ENCODE results near the gene C9orf43. TPM values are rescaled to one million over a fixed set of nuclear protein-coding genes. Genes with fewer than 3 reads are reported as not detected.

C9orf43 gene
- total RNA-seq, 4 donors from 2014 or later, result 0.21 to 3.3 (median 0.58) TPM; not detected in 1

DNA sequence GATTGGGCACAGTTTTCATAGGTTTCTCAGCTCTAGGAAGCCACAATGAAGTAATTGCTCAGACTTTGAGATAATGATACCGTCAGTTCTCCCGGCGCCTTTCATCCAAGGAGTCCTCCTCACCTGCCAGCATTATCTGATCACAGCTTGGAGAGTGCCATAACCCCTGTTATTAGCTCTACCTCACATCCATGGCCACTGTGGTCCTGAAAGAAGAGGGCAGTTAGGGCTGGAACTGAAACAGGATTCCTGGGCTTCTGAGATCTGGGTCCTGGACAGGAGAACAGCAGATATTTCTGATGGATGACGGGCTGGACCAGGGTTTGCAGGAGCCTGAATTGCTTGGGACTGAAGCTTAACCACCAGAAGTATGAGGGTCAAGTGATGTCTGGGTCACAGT, 66.5 kb downstream of the C9orf43 start:
- no peak for DNase-seq
- no peak for TF ChIP-seq POLR2A (IDR thresholded peaks at IDR 0.05)
- TF ChIP-seq, protein P1, sequence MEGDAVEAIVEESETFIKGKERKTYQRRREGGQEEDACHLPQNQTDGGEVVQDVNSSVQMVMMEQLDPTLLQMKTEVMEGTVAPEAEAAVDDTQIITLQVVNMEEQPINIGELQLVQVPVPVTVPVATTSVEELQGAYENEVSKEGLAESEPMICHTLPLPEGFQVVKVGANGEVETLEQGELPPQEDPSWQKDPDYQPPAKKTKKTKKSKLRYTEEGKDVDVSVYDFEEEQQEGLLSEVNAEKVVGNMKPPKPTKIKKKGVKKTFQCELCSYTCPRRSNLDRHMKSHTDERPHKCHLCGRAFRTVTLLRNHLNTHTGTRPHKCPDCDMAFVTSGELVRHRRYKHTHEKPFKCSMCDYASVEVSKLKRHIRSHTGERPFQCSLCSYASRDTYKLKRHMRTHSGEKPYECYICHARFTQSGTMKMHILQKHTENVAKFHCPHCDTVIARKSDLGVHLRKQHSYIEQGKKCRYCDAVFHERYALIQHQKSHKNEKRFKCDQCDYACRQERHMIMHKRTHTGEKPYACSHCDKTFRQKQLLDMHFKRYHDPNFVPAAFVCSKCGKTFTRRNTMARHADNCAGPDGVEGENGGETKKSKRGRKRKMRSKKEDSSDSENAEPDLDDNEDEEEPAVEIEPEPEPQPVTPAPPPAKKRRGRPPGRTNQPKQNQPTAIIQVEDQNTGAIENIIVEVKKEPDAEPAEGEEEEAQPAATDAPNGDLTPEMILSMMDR (IDR thresholded peaks at IDR 0.05), result no peak
- intact Hi-C loops (cut with DNase I; ENCODE audit: low total_unique reads), result no loop called here
- no peak overlapping the region for H3K4me3 ChIP-seq
- H3K9me3 ChIP-seq, result no peaks in the 10 kb centered on the region
- no peaks in the 10 kb centered on the region for H3K27me3 ChIP-seq
- no peaks in the 10 kb centered on the region for H3K36me3 ChIP-seq
- H3K27ac ChIP-seq, result no peak overlapping the region
- no peaks in the 10 kb centered on the region for H3K4me1 ChIP-seq

DNA sequence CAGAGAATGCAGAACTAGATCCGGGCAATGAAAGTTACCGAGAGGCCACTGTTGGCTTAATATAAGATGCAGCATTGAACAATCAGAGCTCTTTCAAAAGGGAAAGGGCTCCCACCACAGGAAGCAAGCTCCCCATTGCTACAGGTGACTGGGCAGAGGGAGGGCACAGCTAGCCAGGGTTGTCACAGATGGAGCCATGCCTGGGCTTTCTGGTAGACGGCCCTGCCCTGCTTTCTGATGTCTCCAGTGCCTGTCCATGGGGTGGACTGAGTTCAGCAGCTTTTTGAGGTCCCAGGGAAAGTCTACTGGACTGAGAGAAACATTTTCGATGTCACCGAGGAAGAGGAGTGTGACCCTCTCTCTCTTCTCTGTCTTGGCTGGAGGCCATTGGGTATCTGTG, 67.1 kb downstream of the C9orf43 start:
- no peaks in the 10 kb centered on the region for H3K4me1 ChIP-seq
- no peak overlapping the region for H3K27ac ChIP-seq
- TF ChIP-seq, protein P1 (IDR thresholded peaks at IDR 0.05), result no peak
- TF ChIP-seq POLR2A (IDR thresholded peaks at IDR 0.05), result no peak
- H3K9me3 ChIP-seq, result no peaks in the 10 kb centered on the region
- no peak for DNase-seq
- H3K36me3 ChIP-seq, result no peaks in the 10 kb centered on the region
- intact Hi-C loops (cut with DNase I; ENCODE audit: low total_unique reads), result no loop called here
- H3K4me3 ChIP-seq, result no peak overlapping the region
- H3K27me3 ChIP-seq, result no peaks in the 10 kb centered on the region

DNA sequence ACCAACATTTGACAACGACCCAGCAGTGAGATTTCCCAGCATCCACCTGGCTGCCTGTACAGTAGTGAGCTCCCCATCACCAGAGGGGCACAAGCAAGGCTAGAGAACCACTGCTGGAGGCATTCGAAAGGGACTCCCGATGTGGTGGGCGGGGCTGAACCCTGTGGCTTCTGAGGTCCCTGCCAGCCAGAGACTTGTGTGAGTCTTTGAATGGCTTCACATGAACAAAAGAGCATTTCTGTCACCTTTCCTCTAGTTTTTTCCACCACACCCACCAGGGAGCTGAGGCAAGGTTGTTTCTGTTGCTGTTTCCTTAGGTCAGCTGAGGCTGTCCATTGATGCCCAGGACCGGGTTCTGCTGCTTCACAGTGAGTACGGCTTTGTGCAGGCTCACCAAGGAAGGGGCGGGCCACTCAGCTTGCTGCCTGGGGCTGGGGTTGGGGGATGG, 68.7 kb downstream of the C9orf43 start:
- TF ChIP-seq, protein P1 (IDR thresholded peaks at IDR 0.05), result no peak
- no peak for TF ChIP-seq POLR2A (IDR thresholded peaks at IDR 0.05)
- intact Hi-C loops (cut with DNase I; ENCODE audit: low total_unique reads), result no loop called here
- no peak overlapping the region for H3K4me3 ChIP-seq
- no peak overlapping the region for H3K27ac ChIP-seq
- H3K36me3 ChIP-seq, result no peaks in the 10 kb centered on the region
- H3K27me3 ChIP-seq, result no peaks in the 10 kb centered on the region
- no peaks in the 10 kb centered on the region for H3K9me3 ChIP-seq
- H3K4me1 ChIP-seq, result peaks cover 0 to 8% of the 10 kb centered on the region in 2 donors
- no peak for DNase-seq

Other genes with a start within 250 kb of the C9orf43 start
- 10 to 100 TPM; 14.1 to 30.3 (median 23.1) TPM for gene FKBP15, start 189.5 kb upstream of the C9orf43 start, total RNA-seq
- gene SLC31A1, start 189.2 kb upstream of the C9orf43 start, total RNA-seq, result 10 to 100 TPM in 2 of 4 donors, 1 to 10 TPM in 1, under 1 TPM in 1; 0.51 to 20.6 (median 10.6) TPM
- gene CDC26, start 135.2 kb upstream of the C9orf43 start, total RNA-seq, result 10 to 100 TPM; 16.9 to 30.9 (median 26.3) TPM
- 10 to 100 TPM in 3 of 4 donors, 1 to 10 TPM in 1; 5.9 to 30.2 (median 18.4) TPM for gene PRPF4, start 135.1 kb upstream of the C9orf43 start, total RNA-seq
- under 1 TPM in 2 of 4 donors, not detected in 2; 0.35 to 0.82 TPM for gene RNF183, start 107.4 kb upstream of the C9orf43 start, total RNA-seq
- gene WDR31, start 70.5 kb upstream of the C9orf43 start, total RNA-seq, result 1 to 10 TPM in 3 of 4 donors, under 1 TPM in 1; 0.29 to 3.6 (median 2.8) TPM
- 1 to 10 TPM in 1 of 4 donors, under 1 TPM in 1, not detected in 2; 0.40 to 1.9 TPM for gene BSPRY, start 61.2 kb upstream of the C9orf43 start, total RNA-seq
- gene HDHD3, start 33.8 kb upstream of the C9orf43 start, total RNA-seq, result 10 to 100 TPM; 10.5 to 36.8 (median 20.4) TPM
- gene ALAD, start 9.5 kb upstream of the C9orf43 start, total RNA-seq, result 10 to 100 TPM in 3 of 4 donors, 1 to 10 TPM in 1; 1.5 to 26.6 (median 16.1) TPM
- gene POLE3, start 72 bp upstream of the C9orf43 start, total RNA-seq, result 10 to 100 TPM in 3 of 4 donors, 1 to 10 TPM in 1; 6.5 to 46.4 (median 20.4) TPM
- gene RGS3, start 53.0 kb downstream of the C9orf43 start, total RNA-seq, result 10 to 100 TPM; 16.2 to 75.6 (median 54.9) TPM